Activated naive CD4-positive, alpha-beta T cell treated with anti-CD3 and anti-CD28 coated beads, Interleukin-2, amount 50 U/mL, for 24 hours (primary cell): ENCODE results near the gene PSG4.
"Not testable (repeated sequence)": the region's sequence is repeated elsewhere in the genome, so short reads cannot be mapped to it uniquely, and the experiment has no call there.

Source experiments
- H3K27ac Mint-ChIP-seq: one replicate; pipeline ENCODE4 v1.8.0; 2021; ENCODE audit warnings: mild to moderate bottlenecking, mixed read lengths
- H3K27me3 Mint-ChIP-seq: one replicate; pipeline ENCODE4 v1.8.0; 2021; ENCODE audit warnings: mixed read lengths
- H3K36me3 Mint-ChIP-seq: one replicate; pipeline ENCODE4 v1.8.0; 2021; ENCODE audit warnings: mixed read lengths
- H3K4me1 Mint-ChIP-seq: one replicate; pipeline ENCODE4 v1.8.0; 2021; ENCODE audit warnings: mixed read lengths
- H3K4me3 Mint-ChIP-seq: one replicate; pipeline ENCODE4 v1.8.0; 2021; ENCODE audit warnings: mild to moderate bottlenecking, mixed read lengths
- H3K9me3 Mint-ChIP-seq: one replicate; pipeline ENCODE4 v1.8.0; 2021; ENCODE audit warnings: mixed read lengths

Gene PSG4

DNA sequence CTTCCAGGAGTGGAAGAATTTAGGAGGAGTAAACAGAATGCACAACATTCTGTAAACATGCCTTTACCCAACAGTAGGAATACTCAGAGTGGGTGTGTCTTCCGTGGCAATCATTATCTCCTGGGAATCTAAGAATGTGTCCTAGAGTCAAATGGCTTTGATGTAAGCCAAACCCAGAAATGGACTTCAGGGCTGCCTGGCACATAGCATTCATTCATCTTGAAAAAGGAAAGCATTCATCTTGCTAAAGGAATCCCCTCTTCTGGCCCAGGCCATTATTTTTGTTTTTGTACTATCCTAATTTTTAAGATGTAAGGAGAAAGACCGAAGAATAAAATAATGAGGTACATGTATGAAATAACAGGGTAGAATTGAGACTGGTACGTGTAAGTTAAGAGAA lies 42.3 kb downstream of the PSG4 start:
- not testable (repeated sequence) for H3K4me1 Mint-ChIP-seq, H3K9me3 Mint-ChIP-seq

DNA sequence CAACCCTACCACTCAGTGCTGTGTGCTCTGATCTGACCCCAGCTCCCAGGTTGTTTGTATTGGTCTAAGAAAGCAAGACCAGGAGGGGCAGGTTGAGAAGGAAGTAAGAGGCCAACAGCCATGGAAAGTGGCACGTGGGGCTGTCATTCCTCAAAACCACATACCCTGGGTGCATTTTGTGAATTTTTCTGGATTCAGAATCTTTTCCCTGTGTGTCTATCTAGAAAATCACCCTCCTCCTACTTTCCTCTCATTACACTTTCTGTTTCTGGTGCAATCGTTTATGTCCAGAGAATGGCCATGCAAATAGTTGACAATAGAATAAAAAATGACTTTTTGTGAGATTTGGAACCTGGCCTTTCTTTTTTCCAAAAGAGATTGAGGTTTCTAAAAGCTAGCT lies 43.2 kb downstream of the PSG4 start:
- not testable (repeated sequence) for H3K4me3 Mint-ChIP-seq, H3K9me3 Mint-ChIP-seq, H3K36me3 Mint-ChIP-seq, H3K27ac Mint-ChIP-seq, H3K4me1 Mint-ChIP-seq
- peaks cover 16% of the 10 kb centered on the region for H3K27me3 Mint-ChIP-seq

More for the DNA sequence above, 42.3 kb downstream of the PSG4 start:
- not testable (repeated sequence) for H3K27ac Mint-ChIP-seq, H3K36me3 Mint-ChIP-seq, H3K4me3 Mint-ChIP-seq
- H3K27me3 Mint-ChIP-seq: peaks cover 16% of the 10 kb centered on the region

DNA sequence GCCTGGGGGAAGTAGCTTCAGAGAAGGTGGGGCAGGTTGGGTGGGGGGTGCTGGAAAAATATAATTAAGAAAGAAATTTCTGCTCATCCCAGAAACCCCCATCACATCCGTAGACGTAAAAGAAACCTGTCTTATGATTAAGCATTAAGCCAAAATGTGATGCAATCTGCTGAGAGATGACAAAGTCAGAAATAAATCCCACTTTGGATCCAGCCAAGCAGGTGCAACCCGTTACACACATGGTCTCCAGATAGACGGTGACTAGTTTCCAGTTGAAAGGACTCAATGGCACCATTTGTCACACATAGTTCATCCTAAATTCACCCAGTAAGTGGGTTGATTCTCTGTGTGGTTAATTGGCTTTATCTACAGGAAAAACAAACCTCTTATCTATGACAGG lies 53.2 kb downstream of the PSG4 start:
- Mint-ChIP-seq H3K36me3 (no peaks in the 10 kb centered on the region), H3K4me3 (no peak overlapping the region), H3K27ac (no peak overlapping the region), H3K27me3 (peaks cover 4% of the 10 kb centered on the region), H3K4me1 (no peaks in the 10 kb centered on the region), H3K9me3 (no peaks in the 10 kb centered on the region)

DNA sequence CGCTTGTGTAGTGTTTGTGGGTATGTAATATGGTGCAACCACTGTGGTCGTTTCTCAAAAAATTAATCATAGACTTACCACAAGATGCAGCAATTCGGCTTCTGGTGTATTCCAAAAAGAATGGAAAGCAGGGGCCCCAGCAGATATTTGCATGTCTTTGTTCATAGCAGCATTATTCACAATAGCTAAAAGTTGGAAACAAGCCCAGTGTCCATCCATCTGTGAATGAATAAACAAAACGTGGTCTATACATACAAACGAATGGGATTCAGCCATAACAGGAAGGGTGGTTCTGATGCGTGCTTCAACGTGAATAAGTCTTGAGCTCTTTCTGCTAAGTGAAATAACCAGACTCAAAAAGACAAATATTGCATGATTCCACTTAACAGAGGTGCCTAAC lies 55.6 kb downstream of the PSG4 start:
- H3K4me1 Mint-ChIP-seq, H3K9me3 Mint-ChIP-seq, H3K4me3 Mint-ChIP-seq, H3K36me3 Mint-ChIP-seq, H3K27ac Mint-ChIP-seq: not testable (repeated sequence)
- peaks cover 12% of the 10 kb centered on the region for H3K27me3 Mint-ChIP-seq

- Mint-ChIP-seq H3K27ac (no peak overlapping the region), H3K4me1 (no peaks in the 10 kb centered on the region), H3K36me3 (no peaks in the 10 kb centered on the region), H3K4me3 (no peak overlapping the region), H3K9me3 (no peaks in the 10 kb centered on the region), H3K27me3 (peaks cover 12% of the 10 kb centered on the region)
Measured at GRCh38 chr19:43148233-43148632, 57.2 kb downstream of the PSG4 start.
